Measurements from ENCODE around the gene DCAF4. TPM values are rescaled to one million over a fixed set of nuclear protein-coding genes. Genes with fewer than 3 reads are reported as not detected.

The DCAF4 gene
- total and polyA plus RNA-seq, 2 of the 4 experiments (the other 2 are of a cell fraction) = 28.8 to 29.4 TPM

- ChIA-PET POLR2A (ENCODE audit: unreplicated experiment) (no interaction called here), CTCF (no interaction called here)
- Histone ChIP-seq H3K9me3 (ENCODE audit: control insufficient read depth, insufficient read depth, low read length) (no peaks in the 10 kb centered on the region), H4K8ac (ENCODE audit: low read depth in 2 of 2, low read length in 2 of 2) (no peak overlapping the region), H4K91ac (ENCODE audit: insufficient read depth, low read depth, low read length) (no peak overlapping the region), H3K9me1 (ENCODE audit: insufficient read depth, low read length) (no peaks in the 10 kb centered on the region), H3K14ac (replicated peaks; ENCODE audit: low read depth, low read length) (no peak overlapping the region), H3K27ac (ENCODE audit: insufficient read depth, low read length) (no peak overlapping the region), H2AK9ac (replicated peaks; ENCODE audit: low read depth, low read length, poor library complexity) (no peak overlapping the region), H2AK5ac (ENCODE audit: low read depth, low read length) (no peak overlapping the region), H2BK20ac (ENCODE audit: low read depth, low read length) (no peak overlapping the region), H3K4me1 (ENCODE audit: control insufficient read depth, insufficient read depth, low read length) (peaks cover 2% of the 10 kb centered on the region; the same call in 1 of the 2 replicates), H3K4ac (ENCODE audit: low read depth, low read length) (no peak overlapping the region), H3K9ac (ENCODE audit: low read depth, low read length) (no peak overlapping the region), H3K23ac (ENCODE audit: low read depth, low read length) (no peak overlapping the region), H2AFZ (replicated peaks; ENCODE audit: low read length, poor library complexity) (no peak overlapping the region), H3K18ac (ENCODE audit: low read depth, low read length) (no peak overlapping the region), H3K4me2 (ENCODE audit: low read depth, low read length) (no peak overlapping the region), H3K4me3 (ENCODE audit: insufficient read depth, low read depth, low read length) (no peak overlapping the region), H3K36me3 (ENCODE audit: control insufficient read depth, insufficient read depth, low read length) (no peaks in the 10 kb centered on the region), H2BK5ac (ENCODE audit: low read depth, low read length, poor library complexity, severe bottlenecking) (no peak overlapping the region), H4K5ac (ENCODE audit: low read depth, low read length) (no peak overlapping the region), H3K56ac (ENCODE audit: extremely low read depth, insufficient read depth, low read length) (no peak overlapping the region), H3K27me3 (ENCODE audit: control insufficient read depth, insufficient read depth, low read length) (no peaks in the 10 kb centered on the region; the same call in 1 of the 2 replicates), H2BK15ac (ENCODE audit: low read depth, low read length) (no peak overlapping the region), H3K79me1 (ENCODE audit: low read depth in 1 of 2, low read length in 2 of 2) (no peaks in the 10 kb centered on the region), H2BK120ac (ENCODE audit: low read depth, low read length) (no peak overlapping the region), H4K20me1 (ENCODE audit: insufficient read depth, low read length) (no peaks in the 10 kb centered on the region)
- no CpG with 5 or more reads among the region's 2 CpGs for WGBS, 2 experiments (ENCODE audit: extremely low coverage in 2 of 2, insufficient read length in 1 of 2)
- BruUV-seq (replicated peaks) = no TSS peak
- DNase-seq (no peak), ATAC-seq (ENCODE audit: low read depth) (no peak)
- intact Hi-C loops (cut with micrococcal nuclease) = no loop called here
- in situ Hi-C loops (cut with MboI; ENCODE audit: low sequenced_read_pairs) = no loop called here
- dilution Hi-C loops (cut with HindIII; ENCODE audit: low sequenced_read_pairs, unreplicated experiment) = no loop called here
- TF ChIP-seq MXI1 (IDR thresholded peaks at IDR 0.05; ENCODE audit: borderline replicate concordance, low read depth, low read length) = no peak
- 0 out of 2 replicates have a peak, but pooled peaks have one; percentile 20 for TF ChIP-seq CEBPB (IDR thresholded peaks at IDR 0.05; ENCODE audit: low read depth, low read length)
Observed at GRCh38 chr14:72913809-72914208, 12.5 kb upstream of the DCAF4 start.

Measured in IMR-90 (cell line).